HG02981 (cell line): ENCODE results near the gene POU3F2.

Experiments
- ATAC-seq: cut with Tn5 transposase; IDR thresholded peaks from one replicate; pipeline ENCODE4 v1.9.1; 2021; ENCODE audit warnings: mild to moderate bottlenecking, moderate library complexity; ENCODE audit not compliant: unreplicated experiment

Gene POU3F2

DNA sequence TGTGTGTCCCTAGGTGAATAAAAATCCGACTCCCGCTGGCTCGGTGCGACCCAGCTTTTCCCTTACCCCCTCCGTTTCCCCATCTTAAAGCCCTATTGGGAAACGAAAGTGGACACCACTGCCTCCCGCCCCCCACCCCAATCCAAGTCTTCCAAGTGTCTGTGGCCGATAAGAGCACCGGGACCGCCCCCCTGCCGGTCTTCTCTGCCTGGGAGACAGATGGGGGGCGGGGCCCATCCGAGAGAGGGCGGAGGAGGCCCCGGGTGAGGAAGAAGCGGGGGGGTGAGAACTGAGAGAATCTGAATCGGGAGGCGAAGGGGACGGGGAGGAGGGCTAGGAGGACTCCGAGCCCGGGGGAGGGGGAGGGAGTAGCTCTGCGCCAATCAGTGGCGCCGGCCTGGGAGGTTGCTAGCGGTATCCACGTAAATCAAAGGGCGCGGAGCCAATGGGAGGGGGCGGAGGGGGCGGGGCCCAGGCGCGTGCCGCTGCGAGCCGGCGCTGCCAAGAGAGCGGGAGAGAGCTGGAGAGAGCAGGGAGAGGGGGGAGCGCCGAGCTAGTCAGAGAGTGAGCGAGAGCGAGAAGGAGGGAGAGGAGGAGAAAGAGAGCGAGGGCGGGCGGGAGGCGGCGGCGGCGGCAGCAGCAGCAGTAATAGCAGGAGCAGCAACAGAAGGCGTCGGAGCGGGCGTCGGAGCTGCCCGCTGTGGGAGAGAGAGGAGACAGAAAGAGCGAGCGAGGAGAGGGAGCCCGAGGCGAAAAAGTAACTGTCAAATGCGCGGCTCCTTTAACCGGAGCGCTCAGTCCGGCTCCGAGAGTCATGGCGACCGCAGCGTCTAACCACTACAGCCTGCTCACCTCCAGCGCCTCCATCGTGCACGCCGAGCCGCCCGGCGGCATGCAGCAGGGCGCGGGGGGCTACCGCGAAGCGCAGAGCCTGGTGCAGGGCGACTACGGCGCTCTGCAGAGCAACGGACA is at the start of gene POU3F2:
POU3F2 (plus strand) TSS at position 515 of the 972 bp plus-strand sequence; CDS start at position 815, 300 bp downstream.
- ATAC-seq: peak; percentile 62

DNA sequence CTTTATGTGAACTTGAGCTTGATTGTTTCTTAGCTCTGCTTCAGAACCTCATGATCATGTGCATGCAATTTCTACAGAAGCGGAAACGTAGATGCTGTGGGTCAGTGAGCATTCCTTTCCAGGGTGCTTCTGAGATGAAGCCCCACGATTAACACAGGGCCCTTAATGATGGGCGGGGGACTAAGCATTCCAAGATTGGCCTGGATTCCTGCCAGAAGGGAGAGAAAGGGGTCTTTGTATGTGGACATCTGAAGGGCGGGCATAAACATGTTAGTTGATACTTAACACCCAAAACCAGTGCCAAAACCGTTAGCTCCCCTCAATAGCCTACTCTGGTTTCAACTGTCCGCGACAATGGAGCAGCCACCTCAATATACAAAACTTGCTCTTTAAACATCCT is 46.9 kb upstream of the POU3F2 start:
- ATAC-seq: no peak

DNA sequence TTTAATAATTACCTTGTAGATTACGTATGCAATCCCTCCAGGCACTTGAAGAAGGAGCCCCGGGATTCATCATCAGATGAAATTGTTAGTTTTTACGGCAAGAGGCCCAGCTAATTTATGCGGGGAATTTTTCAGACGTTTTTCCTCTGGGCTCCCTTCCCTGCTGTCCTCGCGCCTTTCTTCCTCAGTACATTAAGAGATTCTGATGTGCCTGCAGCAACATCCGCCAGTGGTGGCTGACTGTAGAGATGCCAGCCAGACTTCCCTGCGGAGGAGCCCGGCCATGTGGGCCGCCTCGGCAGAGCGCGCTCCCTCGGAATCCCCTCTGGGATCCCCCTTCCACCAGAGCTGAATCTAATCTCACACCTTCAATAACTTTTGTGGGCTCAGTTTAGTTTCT is 46.4 kb upstream of the POU3F2 start:
- no peak for ATAC-seq

DNA sequence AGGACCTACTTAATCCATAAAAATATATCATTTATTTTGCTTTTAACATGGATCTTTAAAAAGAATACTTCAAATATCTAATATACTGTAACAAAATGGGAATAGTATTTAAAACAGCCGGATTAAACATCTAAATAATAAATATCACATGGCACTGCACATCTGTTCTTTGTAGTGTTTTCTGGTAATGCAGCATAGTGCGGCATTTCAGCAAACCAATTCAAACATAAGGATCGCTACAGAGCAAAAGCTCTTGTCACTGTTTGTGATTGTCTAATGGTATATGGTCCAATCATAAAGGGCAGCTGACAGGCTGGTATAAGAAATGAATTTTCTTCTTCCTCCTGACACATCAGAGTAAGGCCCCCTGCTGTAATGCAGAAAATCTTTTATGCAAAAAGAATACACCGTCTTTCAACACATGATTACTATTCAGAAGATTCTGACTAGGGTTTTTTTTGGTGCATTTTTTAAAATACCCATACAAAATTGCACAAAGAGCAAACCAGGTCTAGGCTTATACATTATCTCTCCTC is 40.0 kb upstream of the POU3F2 start:
- ATAC-seq: no peak

DNA sequence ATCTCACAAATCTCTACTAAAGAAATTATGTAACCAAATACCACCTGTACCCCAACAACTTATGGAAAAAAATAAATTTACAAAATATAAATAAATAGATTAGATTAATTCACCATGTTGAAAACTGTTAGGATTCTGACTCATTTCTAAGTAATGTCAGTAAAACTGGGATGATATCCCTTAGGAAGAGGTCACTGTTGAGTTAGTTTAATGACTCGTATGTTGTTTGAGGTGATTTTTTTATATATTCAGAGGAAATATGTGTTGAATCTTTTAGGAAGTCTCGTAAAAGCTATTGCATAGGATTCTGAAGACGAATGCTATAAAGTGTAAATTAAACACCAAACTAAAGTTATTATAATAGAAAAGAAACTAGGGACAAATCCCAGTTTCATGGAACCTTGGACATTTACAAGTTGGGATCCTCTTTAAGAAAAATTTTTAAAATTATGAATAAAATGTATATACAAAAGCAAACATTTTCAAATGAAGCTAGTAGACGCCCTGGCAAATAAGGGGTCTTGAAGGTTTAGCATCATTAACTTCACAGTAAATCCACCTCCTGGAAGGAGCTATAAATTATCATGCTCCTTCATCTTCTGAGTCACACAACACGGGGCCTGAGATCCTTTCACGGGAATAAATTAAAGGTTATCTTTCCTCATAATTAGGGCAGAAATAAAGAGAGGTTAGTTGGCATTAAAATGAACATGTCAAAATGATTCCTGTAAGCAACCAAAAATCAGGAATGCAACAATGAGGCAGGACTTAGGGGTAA is 37.0 kb upstream of the POU3F2 start:
- ATAC-seq: no peak

DNA sequence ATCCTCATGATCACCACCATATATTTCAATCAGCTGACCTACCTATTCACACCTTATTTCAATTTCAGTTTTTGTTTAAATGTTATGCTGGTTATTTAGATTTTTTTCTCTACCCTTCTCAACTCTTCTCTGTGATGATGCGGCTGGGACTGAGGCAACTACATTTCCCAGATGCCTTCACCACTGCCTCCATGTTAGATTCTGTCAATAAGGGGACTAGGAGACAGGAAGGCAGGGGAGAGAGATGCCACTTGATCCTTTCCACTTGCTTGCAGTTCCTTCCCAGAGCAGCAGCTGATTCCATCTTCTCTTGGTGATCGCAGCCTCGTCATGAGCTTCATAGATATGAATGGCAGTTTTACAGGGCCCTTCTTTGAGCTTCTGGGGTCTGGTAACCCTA is 33.5 kb upstream of the POU3F2 start:
- no peak for ATAC-seq

DNA sequence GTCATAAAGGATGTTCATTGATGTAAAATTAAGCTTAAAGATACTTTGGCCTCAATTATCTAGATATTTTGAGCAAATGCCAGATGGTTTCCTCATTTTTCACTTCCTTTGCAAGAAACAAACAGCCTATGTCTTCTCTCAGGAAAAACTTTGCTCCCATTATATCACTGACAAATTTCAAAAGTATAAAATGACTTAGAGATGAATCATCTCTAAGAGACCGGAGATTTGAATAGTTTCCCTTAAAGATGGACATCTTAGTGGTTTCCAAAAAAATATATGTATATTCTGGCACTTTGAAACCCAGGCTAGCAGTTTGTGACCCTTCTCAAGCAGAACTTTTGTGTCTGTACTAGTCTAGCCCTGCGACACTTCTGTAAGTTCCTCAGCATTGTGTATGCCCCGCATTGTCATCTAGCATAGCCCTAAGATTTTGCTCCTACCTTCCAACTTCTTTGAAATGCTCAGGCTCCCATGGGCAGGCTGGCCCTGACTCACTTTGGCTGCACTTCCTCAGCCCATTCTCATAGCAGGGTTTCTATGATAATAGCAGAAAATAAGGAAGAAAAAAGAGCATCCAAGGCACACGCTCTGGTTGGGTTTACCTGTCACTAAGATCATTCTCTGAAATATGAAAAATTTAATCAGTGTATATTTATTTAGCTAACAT is 25.7 kb upstream of the POU3F2 start:
- ATAC-seq: no peak

DNA sequence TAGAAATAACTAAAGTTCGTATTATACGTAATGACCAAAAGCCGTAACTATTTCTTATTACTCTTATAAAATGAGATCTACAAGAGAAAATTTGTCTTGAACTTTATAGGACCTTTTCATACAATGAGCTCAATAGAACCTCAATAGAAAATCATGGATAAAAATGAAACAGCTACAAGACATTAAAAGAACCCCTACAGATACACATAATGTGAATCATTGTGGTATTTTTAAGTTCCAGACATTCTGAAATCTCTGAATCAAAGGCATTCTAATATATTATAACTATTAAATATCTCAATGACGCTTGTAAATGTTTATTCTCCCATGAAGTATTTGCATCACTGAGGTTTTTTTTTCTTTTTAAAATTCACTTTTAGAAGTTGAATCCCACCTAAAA is 22.2 kb upstream of the POU3F2 start:
- no peak for ATAC-seq

DNA sequence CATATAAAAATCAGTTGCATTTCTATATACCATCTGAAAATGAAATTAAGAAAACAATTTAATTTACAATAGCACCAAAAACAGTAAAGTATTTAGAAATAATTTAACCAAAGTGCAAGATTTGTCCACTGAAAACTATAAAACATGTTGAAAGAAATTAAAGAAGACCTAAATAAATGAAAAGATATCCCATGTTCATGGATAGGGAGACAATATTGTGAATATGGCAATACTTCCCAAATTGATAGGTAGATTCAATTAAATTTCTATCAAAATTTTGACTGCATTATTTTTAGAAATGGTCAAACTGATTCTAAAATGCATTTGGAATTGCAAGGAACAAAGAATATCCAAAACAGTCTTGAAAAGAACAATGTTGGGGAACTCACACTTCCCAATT is 17.6 kb upstream of the POU3F2 start:
- ATAC-seq: no peak

DNA sequence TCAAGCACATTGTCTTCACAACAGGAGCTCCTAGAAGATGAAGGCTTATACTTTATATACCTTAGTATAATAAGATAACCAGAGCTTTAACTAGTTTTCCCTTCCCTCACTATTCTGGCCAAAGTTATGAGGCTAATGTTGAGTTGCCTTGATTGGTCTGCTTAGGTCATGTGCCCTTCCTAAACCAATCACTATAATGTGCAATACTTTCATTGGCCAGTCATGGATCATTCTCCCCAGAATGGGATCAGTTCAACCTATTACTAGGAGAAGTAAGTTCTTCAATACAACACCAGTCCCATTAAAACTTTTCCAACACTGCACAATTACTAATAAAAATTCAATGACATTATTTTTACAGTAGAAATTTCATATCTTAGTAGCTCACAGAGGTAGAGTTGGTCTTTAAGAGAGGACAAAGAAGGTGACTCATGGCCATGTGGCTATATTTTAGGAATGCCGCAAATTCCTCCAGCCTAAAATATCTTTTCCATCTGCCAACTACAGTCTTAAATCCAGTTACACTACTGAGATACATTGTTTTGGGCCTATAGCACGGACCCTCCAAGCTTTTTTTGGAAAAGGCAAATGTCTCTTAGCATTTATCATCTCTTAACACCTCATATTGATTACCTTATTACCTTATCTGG is 12.5 kb upstream of the POU3F2 start:
- ATAC-seq: no peak

DNA sequence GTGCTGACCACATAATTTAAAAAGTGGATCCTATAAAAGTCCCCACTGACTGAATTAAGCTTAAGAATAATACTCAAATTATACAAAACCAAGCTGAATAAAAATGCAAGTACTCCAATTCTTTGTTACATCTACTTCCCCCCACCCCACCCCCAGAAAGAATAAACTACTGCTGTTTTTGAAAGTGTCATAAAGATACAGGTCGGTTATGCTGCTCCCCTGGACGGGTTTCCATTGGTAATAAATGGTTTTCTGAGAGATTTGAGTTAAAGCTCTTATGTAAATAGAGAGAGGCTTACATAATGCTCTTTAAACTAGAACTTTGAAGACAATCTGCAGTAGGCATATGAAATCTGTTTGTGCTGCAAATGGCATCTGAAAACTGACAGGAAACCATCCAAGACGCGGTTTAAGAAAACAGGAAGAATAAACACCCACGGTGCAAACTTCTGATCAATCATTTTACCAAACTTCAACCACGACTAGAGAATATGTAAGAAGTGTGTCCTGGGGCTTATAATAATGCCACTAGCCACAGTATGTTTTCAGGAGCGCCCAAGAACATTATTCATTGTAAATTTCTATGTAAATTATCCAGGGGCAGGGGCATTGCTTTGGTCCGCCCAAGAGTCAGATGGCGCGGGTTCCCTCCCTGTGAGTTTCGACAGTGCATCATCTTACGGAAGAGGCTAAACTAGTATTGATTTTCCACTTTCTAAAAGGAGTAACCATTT is 10.8 kb upstream of the POU3F2 start:
- no peak for ATAC-seq

DNA sequence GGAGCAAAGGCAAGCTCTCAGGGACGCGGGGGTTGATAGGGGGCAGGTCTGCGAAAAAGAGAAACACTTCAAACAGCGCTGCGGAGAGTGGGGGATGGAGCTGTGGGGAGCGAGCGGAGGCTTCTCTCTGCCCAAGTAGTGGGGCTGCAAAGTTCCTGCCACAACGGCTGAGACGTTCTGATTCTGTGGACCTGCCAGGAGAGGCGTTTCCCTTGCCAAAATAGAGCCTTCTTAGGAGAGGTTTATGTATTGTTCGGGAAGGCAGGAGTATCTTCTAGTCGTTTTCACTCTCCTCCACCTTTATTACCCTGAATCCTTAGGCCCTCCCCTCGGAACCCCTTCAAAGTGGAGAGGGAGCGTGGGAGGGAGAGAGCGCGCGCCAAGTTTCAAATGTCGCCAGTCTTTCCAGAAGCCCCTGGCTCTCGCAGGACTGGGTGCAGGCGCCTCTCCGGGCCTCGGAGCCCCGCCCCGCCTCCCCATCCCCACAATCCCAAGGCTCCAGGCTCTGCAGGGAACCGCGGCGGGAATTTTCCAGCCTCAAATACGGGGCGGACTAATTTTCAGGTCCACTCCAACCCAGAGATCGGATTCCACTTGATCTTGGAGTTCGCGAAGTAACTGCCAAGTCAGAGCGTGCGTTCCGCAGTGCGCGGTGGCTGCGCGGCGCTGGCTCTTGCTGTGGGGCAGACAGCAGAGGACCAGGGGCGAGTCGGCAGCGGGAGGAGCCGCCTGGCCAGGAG is 10.0 kb upstream of the POU3F2 start:
- ATAC-seq: no peak

DNA sequence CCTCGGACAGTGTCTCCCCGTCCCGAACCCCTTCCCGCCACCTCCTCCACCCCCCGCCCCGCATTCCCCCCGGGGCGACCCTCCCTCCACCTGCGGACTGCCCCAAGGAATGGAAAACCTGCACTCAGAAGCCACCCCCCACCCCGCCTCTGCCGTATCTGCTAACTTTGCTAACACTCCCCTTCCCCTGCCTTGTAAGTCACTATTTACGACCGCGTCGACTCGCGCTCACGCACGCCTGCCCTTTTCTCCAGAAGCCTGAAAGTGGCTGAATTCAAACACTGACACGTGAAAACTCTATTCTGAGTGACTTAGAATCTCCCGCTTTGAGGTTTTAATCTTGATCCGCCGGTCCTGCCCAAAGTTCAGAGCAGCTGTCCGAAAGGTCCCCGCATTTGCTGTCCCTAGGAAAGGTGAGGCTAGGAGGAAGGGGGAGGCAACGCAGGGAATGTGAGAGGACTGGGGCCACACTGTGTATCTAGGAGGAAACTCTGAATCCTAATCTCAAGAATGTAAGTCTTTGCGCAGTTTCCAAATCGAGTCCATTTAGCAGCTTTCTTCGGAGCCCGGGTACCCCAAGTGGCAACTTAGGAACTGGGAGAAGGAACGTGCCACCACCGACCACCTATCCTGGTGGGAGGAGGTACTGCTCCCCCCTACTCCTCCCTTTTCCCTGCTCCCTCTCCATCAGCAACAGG is 9.3 kb upstream of the POU3F2 start:
- ATAC-seq: no peak

DNA sequence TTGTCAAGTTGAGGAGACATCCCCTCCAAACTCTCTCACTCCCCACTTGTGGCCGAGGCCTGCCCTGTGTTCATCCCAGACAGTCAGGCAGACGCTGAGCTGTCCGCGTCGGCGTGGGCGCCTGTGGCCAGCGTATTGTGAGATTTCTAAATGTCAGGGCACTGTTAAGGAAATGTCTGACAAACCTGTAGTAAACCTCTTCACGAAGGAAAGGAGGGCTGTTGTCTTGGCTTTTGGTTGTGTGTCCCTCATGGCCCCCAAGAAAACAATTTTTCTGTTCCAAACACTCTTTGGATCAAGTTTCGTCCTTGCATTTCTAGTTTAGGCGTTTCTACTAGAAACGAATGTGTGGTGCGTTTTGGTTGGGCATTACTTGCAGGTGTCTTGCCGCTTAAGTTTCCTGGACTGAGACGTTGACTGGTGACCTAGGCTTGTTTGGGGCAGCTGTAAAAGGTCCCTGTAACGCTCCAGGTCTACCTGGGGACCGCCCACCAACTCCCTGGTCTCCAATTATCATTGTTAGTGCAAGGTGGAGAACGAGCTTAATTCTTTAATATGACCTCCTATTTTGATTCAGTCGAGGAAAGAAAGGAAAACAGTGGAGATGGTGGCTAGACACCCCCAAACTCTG is 8.7 kb upstream of the POU3F2 start:
- ATAC-seq: no peak

DNA sequence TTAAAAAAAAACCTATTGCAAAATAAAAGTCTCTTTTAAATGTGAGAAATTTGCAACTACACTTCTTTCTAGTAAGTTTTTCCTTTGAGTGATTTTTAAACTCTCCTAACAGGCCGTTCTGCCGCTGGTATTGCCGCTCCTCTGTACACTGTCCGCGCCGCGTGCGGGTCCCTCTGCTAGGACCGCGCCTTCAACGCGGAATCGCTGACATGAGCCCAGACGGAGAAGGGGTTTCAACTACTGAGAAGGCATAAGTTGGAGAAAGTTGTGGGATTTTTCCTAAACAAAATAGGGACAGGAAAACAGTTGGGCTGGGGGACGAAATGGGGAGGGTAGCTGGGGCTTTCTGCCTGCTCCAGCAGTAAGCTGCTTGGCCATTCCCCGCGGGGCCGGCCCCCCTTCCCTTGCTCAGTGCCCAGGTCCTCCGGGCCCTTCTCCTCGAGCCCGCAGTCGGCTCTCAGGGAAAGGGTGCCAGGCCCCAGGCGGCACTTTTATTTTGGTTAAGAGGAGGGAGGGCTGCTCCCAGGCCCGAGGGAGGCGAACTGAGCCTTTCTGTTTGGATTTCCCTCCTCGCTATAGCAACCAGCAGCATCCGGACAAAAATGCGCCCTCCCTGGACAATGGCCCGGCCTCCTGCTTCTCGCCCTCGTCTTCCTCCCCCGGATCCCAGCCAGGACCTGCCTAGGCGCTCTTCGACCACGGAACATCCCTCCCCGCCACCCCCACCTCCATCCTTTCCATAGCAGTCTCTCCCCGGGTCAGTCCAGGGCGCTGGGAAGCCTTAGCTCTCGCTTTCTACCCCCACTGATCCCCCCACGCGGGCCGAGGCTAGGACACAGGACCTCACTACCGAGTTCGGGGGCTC is 6.8 kb upstream of the POU3F2 start:
- ATAC-seq: no peak

DNA sequence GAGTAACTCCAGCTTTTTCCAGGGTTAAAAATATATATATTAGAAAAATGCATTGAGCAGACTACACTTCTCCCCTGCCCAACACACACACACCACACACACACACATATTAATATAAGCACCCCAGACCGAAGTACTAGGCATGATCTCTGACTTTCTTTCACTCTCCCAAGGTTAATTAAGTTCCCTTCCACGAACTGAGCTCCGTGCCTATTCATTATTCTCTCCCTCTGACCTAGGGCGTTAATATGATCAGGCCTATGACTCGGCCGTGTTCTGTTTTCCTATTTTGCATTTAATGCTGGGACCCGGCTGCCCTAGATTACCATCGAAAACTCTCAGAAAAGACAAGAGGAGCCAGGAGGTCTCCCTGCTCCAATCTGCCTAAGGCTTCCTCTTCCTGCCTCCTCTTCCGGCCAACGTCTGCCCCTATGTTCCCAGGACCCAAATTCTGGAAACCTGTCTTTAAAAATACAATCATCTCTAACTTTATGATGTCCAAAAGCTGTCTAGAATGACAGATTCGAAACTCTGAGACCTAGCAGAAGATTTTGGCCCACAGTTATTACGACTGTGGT is 6.1 kb upstream of the POU3F2 start:
- no peak for ATAC-seq

DNA sequence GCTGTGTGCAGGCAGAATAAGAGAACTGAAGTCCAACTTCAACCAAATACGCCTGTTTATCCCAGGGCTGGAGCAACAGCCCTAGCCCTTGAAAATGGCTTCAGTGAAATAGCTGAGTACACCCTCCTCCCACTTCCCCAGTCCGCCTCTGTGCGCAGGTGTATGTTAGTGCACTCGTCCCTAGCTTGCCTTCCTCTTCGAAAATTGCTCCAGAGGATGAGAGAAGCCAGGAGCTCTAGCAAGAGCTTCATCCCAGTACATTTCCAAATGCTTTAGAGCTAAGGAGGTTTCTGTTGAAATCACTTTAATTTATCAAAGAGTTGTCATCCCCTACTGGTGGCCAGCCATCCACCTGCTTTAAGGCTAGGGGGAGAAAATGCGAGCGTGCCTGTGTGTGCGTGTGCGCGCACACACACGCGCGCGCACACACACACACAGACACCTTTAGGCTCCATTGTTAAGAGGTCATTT is 5.4 kb upstream of the POU3F2 start:
- ATAC-seq: no peak
